OCI-LY7 (cell line): ENCODE results near the gene LDB3. TPM values are rescaled to one million over a fixed set of nuclear protein-coding genes. Genes with fewer than 3 reads are reported as not detected.

Source experiments
- BruUV-seq: library from RNA; stranded (reverse); fragments of 400-500 nt; replicated peaks from 2 replicates; lab custom pipeline; 2021; lab: Mats Ljungman, UMichigan
- CTCF ChIA-PET: fragments of 300-600 bp; sonication (Branson Sonifier 250); formaldehyde crosslinking; loops from one replicate; lab custom pipeline; 2022; ENCODE audit warnings: antibody characterized with exemption; ENCODE audit not compliant: unreplicated experiment; lab: Charles Lee
- POLR2A ChIA-PET: fragments of 300-600 bp; sonication (Branson Sonifier 250); formaldehyde crosslinking; loops from one replicate; lab custom pipeline; 2022; ENCODE audit warnings: antibody characterized with exemption; lab: Charles Lee
- DNase-seq: peaks from one replicate; pipeline ENCODE4 v3.0.0-alpha.2; 2015; ENCODE audit warnings: low spot score
- H2AFZ ChIP-seq: fragments of 200-600 bp; sonication (generic), shearing (Covaris generic); 2 replicates; pipeline ENCODE4 v1.6.1; 2014; ENCODE audit warnings: mild to moderate bottlenecking, antibody characterized with exemption, low read length, moderate library complexity
- H3K27ac ChIP-seq: fragments of 200-600 bp; sonication (generic); 2 replicates; pipeline ENCODE4 v1.5.1; 2014; ENCODE audit warnings: mixed run types, low read depth, mild to moderate bottlenecking, moderate library complexity, low read length, inconsistent platforms; ENCODE audit not compliant: poor library complexity, severe bottlenecking
- H3K36me3 ChIP-seq: fragments of 200-600 bp; sonication (generic); 2 replicates; pipeline ENCODE4 v1.6.1; 2014; ENCODE audit warnings: mild to moderate bottlenecking, antibody characterized with exemption, low read length, moderate library complexity, mixed read lengths; ENCODE audit not compliant: insufficient read depth
- H3K4me1 ChIP-seq: fragments of 200-600 bp; sonication (generic); 2 replicates; pipeline ENCODE4 v1.5.1; 2014; ENCODE audit warnings: mild to moderate bottlenecking, low read length; ENCODE audit not compliant: insufficient read depth, poor library complexity, severe bottlenecking
- H3K4me2 ChIP-seq: fragments of 200-600 bp; sonication (generic); 2 replicates; pipeline ENCODE4 v1.6.1; 2014; ENCODE audit warnings: mild to moderate bottlenecking, low read length
- H3K4me3 ChIP-seq: fragments of 200-600 bp; sonication (generic); 2 replicates; pipeline ENCODE4 v1.5.1; 2014; ENCODE audit warnings: mild to moderate bottlenecking, low read depth, low read length; ENCODE audit not compliant: poor library complexity, severe bottlenecking
- H3K79me2 ChIP-seq: fragments of 200-600 bp; sonication (generic); 2 replicates; pipeline ENCODE4 v1.6.1; 2016; ENCODE audit warnings: low read depth, mild to moderate bottlenecking, low read length, moderate library complexity, mixed read lengths; ENCODE audit not compliant: insufficient read depth
- H3K9me2 ChIP-seq: fragments of 200-600 bp; sonication (generic); 2 replicates; pipeline ENCODE4 v1.6.1; 2016; ENCODE audit warnings: mild to moderate bottlenecking, low read length, mixed read lengths; ENCODE audit not compliant: insufficient read depth
- H3K9me3 ChIP-seq: fragments of 200-600 bp; sonication (generic); 2 replicates; pipeline ENCODE4 v1.6.1; 2014; ENCODE audit warnings: mild to moderate bottlenecking, mixed run types, low read length, mixed read lengths
- H4K20me1 ChIP-seq: fragments of 200-600 bp; sonication (generic); 2 replicates; pipeline ENCODE4 v1.6.1; 2014; ENCODE audit warnings: mild to moderate bottlenecking, antibody characterized with exemption, low read length, moderate library complexity, mixed read lengths; ENCODE audit not compliant: insufficient read depth
- EZH2phosphoT487 ChIP-seq: fragments of 200-600 bp; sonication (generic); IDR thresholded peaks from 2 replicates; pipeline ENCODE4 v1.6.1; 2018; ENCODE audit warnings: low read depth, borderline replicate concordance, mild to moderate bottlenecking, mixed run types, antibody characterized with exemption, low read length, moderate library complexity, mixed read lengths
- intact Hi-C: fragments of 100-400 bp; cut with micrococcal nuclease; formaldehyde crosslinking; loops from one replicate; pipeline ENCODE4 v1.10.0; 2022; ENCODE audit not compliant: unreplicated experiment
- total RNA-seq, 2 experiments: library from RNA; depleted of rRNA in 1 of 2; stranded (reverse); fragments of >200 nt in 1 of 2; shearing (Covaris generic) in 1 of 2; gene quantifications; 2 replicates each; pipeline ENCODE4 v1.2.3, GENCODE V29; 2014 to 2022
- TF ChIP-seq, protein P1 (sequence below): fragments of 200-600 bp; sonication (generic); conservative IDR thresholded peaks from 2 replicates; pipeline ENCODE4 v1.5.1; 2014; ENCODE audit warnings: mild to moderate bottlenecking, antibody characterized with exemption, low read length, moderate library complexity, mixed read lengths

LDB3 gene
- total RNA-seq, 2 experiments from 2014 or later, result 0.08 TPM; not detected in 1

DNA sequence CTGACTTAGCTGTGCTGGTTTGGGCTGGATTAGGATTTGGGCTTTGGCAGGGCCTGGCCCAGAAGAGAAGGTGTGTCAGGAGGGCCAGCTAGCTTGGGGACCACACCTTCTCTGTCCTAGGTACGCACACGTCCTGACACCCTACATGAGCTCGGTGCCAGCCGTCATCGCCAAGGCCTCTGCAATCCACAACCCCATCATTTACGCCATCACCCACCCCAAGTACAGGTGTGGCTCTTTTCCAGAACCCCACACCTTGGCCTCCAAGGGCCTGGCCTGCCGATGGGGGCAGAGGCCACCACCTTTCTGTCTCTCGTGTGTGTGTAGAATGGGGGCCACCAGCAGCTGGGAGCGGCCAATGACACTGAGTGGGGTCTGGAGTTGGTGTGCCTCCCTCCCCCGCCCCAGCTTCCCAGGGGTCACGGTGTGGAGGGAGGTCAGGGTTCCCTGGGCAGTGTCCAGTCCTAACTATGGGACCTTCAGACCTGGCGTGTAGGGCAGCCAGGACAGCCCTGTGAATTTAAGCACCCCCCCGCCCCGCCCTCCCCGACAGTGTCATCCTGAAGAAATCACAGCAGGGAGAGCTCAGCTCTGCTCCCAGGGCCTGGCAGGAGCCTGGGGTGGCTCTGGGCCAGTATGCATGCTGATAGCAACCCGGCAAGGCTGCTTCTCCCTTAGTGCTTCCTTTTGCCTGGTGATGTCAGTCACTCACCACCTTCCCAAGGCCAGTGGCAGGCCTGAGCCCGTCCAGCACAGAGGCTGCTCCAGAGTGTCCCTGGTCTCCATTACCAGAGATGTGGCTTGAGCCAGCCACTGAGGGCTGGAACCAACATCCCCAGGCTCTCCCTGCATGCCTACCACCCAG is 6.9 kb upstream of the LDB3 start:
- Histone ChIP-seq H3K27ac (no peak overlapping the region), H3K9me3 (no peaks in the 10 kb centered on the region), H3K9me2 (no peaks in the 10 kb centered on the region), H3K79me2 (no peaks in the 10 kb centered on the region), H3K4me1 (no peaks in the 10 kb centered on the region), H4K20me1 (no peaks in the 10 kb centered on the region), H3K4me2 (no peak overlapping the region), H3K36me3 (no peaks in the 10 kb centered on the region), H3K4me3 (no peak overlapping the region), H2AFZ (no peak overlapping the region)
- POLR2A ChIA-PET, result interaction anchor here (0.6 to 1.1 kb wide), 2 partner anchors 19 to 843 kb away, joined by 4 to 9 read pairs; no protein-coding TSS in a partner anchor
- CTCF ChIA-PET, result interaction anchor here (0.6 kb wide), 1 partner anchor 155 kb away, joined by 3 read pairs; no protein-coding TSS in a partner anchor
- TF ChIP-seq, protein P1, sequence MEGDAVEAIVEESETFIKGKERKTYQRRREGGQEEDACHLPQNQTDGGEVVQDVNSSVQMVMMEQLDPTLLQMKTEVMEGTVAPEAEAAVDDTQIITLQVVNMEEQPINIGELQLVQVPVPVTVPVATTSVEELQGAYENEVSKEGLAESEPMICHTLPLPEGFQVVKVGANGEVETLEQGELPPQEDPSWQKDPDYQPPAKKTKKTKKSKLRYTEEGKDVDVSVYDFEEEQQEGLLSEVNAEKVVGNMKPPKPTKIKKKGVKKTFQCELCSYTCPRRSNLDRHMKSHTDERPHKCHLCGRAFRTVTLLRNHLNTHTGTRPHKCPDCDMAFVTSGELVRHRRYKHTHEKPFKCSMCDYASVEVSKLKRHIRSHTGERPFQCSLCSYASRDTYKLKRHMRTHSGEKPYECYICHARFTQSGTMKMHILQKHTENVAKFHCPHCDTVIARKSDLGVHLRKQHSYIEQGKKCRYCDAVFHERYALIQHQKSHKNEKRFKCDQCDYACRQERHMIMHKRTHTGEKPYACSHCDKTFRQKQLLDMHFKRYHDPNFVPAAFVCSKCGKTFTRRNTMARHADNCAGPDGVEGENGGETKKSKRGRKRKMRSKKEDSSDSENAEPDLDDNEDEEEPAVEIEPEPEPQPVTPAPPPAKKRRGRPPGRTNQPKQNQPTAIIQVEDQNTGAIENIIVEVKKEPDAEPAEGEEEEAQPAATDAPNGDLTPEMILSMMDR, result no peak
- TF ChIP-seq EZH2phosphoT487, result no peak
- no peak for DNase-seq
- no TSS peak for BruUV-seq
- intact Hi-C loops, result no loop called here

DNA sequence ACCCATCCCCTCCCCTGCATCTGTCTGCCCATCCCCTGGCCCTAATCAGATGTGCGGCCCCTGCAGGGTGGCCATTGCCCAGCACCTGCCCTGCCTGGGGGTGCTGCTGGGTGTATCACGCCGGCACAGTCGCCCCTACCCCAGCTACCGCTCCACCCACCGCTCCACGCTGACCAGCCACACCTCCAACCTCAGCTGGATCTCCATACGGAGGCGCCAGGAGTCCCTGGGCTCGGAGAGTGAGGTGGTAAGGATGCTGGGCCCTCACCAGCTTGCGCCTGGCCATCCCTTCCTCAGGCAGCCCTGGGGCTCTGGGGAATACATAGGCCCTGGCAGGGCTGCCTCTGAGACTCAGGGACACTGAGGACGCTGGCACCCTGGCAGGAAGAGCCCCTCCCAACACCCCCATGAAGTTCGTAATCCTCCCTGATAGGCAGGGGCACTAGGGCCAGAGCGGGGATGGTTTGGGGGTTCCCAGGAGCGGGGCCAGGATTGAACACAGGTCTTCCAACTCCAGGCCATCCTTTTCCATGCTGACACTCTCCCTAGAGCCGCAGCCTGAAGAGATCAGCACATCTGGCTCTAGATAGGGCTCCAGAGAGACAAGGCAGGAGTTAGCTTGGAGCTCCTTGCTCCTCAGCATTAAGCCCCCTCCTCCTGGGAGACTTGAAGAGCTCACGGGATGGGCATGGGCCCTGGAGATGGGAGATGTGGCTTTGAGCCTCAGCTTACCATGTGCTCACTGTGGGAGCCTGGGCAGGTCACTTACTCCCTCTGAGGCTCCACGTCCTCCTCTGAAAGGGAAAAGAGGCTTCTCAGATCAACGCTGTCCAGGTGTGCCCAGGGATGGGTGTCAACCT is 5.9 kb upstream of the LDB3 start:
- intact Hi-C loops, result no loop called here

More for the DNA sequence above, 5.9 kb upstream of the LDB3 start:
- TF ChIP-seq, protein P1, result no peak
- Histone ChIP-seq H4K20me1 (no peaks in the 10 kb centered on the region), H2AFZ (no peak overlapping the region), H3K9me2 (no peaks in the 10 kb centered on the region), H3K4me3 (no peak overlapping the region), H3K4me1 (no peaks in the 10 kb centered on the region), H3K79me2 (no peaks in the 10 kb centered on the region), H3K4me2 (no peak overlapping the region), H3K9me3 (no peaks in the 10 kb centered on the region), H3K36me3 (no peaks in the 10 kb centered on the region), H3K27ac (no peak overlapping the region)
- no peak for DNase-seq
- ChIA-PET POLR2A (interaction anchor here (0.6 to 1.1 kb wide), 2 partner anchors 20 to 842 kb away, joined by 4 to 9 read pairs; no protein-coding TSS in a partner anchor), CTCF (interaction anchor here (0.6 kb wide), 1 partner anchor 156 kb away, joined by 3 read pairs; no protein-coding TSS in a partner anchor)
- BruUV-seq, result no TSS peak
